Stimulated activated CD8-positive, alpha-beta memory T cell treated with anti-CD3 and anti-CD28 coated beads, Interleukin-7, amount 100 ng/mL, for 4 hours (primary cell): ENCODE data around the gene TFRC.
A peak's percentile ranks its signal among the peaks of the same experiment; 100 is the strongest.
"Not testable (repeated sequence)": the region's sequence is repeated elsewhere in the genome, so short reads cannot be mapped to it uniquely, and the experiment has no call there.

Experiments
- DNase-seq, 2 donors: peaks; one replicate each; pipeline ENCODE4 v3.0.0-alpha.2; 2020; ENCODE audit warnings: low read depth in 2 of 2

The TFRC gene

DNA sequence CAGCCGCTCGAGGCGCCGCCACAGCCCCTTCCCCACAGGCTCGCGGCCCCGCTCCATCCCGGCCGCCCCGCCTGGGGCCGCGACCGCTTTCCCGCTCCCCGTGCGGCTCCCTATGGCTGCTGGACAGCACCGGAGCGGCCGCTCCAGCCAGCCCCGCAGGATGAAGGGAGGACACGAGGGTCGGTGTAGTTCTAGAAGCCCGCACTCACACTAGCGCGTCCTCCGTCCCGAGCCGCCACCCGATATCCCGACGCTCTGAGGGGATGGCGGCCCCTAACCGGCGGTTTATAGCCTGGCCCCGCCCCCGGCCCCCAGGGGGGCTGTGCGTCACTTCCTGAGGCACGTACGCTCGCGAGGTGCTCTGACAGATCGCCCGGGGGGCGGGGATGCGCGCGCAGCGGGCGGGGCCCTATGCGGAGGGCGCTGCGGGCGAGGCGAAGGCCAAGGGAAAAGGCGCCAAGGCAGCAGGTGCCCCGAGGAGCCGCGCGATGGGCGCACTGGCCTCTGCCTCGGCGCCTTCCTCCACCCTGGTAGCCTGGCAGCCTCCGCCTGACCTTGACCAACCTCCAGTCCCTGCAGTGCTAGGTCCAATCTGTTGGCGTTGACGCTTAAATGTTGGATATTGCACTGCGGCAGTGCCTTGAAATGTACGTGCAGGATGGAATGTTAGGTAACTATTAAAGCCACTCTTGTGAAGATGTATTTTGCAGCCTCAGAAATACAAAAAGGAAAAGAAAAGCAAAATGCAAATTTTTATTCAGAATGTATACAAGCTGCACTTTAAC lies at the start of gene TFRC:
TFRC (minus strand) TSS at position 257 of the 785 bp plus-strand sequence. CDS start 4,991 bp downstream, outside the sequence.
- peak; percentile 90 to 97 for DNase-seq

DNA sequence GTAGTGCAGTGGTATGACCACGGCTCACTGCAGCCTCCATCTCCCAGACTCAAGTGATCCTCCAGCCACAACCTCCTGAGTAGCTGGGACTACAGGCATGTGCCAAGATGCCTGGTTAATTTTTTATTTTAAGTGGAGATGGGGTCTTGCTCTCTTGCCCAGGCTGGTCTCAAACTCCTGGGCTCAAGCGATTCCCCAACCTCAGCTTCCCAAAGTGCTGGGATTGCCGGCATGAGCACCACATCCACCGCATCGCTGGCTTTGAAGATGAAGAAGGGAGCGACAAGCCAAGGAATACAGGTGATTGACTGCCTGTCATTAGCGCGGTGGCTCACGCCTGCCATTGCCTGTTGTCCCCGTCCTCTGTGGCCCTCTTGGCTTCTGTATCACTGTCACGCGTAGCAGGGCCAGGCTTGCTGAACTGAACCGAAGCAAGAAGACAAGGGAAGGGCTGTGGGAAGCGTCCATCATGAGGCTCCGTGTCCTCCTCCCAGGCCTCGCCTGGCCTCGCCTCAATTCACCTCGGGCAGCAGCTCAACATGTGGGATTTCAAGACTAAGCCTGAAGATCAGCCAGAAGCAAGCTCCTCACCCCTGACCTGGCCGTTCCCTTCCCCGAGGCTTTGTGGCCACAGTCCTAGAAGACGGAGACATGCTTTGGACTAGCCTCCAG lies 46.4 kb upstream of the TFRC start:
- DNase-seq = no peak

GRCh38 chr3:196127308-196128040 lies 45.6 kb upstream of the TFRC start:
- no peak for DNase-seq

- no peak for DNase-seq
Observed at GRCh38 chr3:196124608-196125007, 42.7 kb upstream of the TFRC start.

GRCh38 chr3:196122688-196123046 lies 40.8 kb upstream of the TFRC start:
- no peak for DNase-seq

GRCh38 chr3:196122021-196122687 lies 40.3 kb upstream of the TFRC start:
- DNase-seq = no peak

- DNase-seq = no peak
Observed at GRCh38 chr3:196121066-196121465, 39.2 kb upstream of the TFRC start.

DNA sequence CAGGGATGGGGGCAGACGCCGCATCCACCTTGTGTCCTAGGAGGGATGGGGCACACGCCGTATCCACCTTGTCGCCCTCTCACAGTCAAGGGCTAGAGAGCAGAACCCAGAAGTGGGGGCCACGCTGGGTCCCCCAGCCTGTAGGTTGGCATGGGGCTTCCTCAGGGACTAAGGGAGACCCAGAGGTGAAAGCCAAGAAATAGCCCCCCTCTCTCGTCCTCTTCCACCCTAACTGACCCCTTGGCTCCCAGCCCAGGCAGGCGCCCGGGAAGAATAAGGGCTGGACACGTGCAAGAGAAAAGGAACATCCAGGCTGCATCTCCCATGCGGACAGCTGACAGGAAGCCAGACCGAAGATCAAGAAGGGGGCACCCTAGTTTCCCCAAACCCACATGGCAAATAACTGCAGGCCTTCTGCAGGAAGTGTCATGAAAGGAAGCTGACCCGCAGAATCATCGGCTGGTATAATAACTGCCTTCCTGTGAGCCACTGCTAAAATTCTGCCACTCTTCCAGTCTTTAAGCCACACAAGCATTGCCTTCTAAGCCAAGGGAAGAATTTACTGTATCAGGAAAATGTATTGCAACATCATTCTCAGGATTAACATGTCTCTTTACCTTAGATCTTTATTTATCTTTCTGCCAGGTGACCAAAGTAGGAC lies 38.5 kb upstream of the TFRC start:
- no peak for DNase-seq

DNA sequence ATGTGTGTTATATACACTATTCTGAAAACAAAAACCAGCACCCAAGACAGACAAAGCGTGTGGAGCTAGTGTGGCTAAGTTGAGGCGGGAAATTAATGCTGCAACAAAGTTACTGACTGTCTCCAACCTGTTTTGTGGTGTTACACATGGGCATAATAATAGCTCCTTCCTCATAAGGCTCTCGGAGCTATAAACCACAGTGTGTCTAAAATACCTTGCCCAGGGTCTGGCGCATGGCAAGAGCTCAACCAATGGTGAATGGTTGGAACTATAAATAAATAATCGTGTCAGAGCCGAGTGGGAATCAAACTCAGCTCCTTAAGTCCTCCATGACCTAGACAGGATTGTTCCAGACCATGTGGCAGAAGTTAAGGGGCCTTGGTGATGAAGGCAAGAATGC lies 35.9 kb upstream of the TFRC start:
- no peak for DNase-seq

- DNase-seq = no peak
Observed at GRCh38 chr3:196115678-196116083, 33.8 kb upstream of the TFRC start.

DNA sequence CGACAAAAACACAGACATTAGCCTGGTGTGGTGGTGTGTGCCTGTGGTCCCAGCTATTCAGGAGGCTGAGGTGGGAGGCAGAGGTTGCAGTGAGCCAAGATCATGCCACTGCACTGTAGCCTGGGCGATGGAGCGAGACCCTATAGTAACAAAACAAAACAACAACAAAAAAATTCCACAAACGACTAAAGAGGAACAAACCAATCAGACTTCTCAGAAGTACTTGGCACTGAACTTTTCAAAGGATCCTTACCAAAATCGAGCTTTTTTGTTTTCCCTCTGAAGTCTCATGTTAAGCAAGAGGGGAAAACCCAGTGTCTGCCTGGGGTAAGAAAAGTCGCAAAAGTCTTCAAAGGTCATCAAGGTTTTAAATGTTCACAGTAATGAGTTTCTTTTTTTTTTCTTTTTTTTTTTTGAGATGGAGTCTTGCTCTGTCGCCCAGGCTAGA lies 30.1 kb upstream of the TFRC start:
- no peak for DNase-seq

GRCh38 chr3:196108075-196108743 lies 26.3 kb upstream of the TFRC start:
- DNase-seq = no peak

DNA sequence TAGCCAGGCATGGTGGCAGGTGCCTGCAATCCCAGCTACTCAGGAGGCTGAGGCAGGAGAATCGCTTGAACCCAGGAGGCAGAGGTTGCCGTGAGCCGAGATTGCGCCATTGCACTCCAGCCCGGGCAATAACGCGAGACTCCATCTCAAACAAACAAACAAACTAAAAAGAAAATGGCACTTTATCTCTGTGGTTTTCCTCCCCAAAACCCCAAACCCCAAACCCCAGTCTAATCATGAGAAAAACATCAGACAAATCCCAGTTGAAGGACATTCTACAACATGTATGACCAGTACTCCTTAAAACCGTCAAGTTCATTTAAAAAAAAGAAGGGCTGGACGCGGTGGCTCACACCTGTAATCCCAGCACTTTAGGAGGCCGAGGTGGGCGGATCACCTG lies 22.8 kb upstream of the TFRC start:
- DNase-seq = not testable (repeated sequence)

GRCh38 chr3:196098365-196098980 lies 16.6 kb upstream of the TFRC start:
- DNase-seq = not testable (repeated sequence)

- no peak for DNase-seq
Observed at GRCh38 chr3:196097373-196098154, 15.7 kb upstream of the TFRC start.

GRCh38 chr3:196096382-196096953 lies 14.6 kb upstream of the TFRC start:
- DNase-seq = no peak

GRCh38 chr3:196093317-196094111 lies 11.6 kb upstream of the TFRC start:
- no peak for DNase-seq

GRCh38 chr3:196087906-196088305 lies 6.0 kb upstream of the TFRC start:
- DNase-seq = no peak

GRCh38 chr3:196082619-196082971 lies 705 bp upstream of the TFRC start:
- DNase-seq = no peak
